ENCODE results near the gene ATP8A1. TPM values are rescaled to one million over a fixed set of nuclear protein-coding genes. Genes with fewer than 3 reads are reported as not detected.

ATP8A1 gene
- total RNA-seq, 1 experiment from 2014 or later, result 0.42 TPM

GRCh38 chr4:42600578-42600977 is 56.3 kb downstream of the ATP8A1 start:
- DNase-seq (ENCODE audit: low read depth in 1 of 2, low spot score in 2 of 2), result no peak
- H3K9me3 ChIP-seq (replicated peaks), result no peaks in the 10 kb centered on the region
- H3K27ac ChIP-seq, result no peak overlapping the region
- H3K4me1 ChIP-seq (replicated peaks), result no peaks in the 10 kb centered on the region
- H3K4me3 ChIP-seq, result no peak overlapping the region
- no peaks in the 10 kb centered on the region for H3K27me3 ChIP-seq (replicated peaks)
- H3K36me3 ChIP-seq, result no peaks in the 10 kb centered on the region

- no peak for DNase-seq (ENCODE audit: low read depth in 1 of 2, low spot score in 2 of 2)
- Histone ChIP-seq H3K9me3 (replicated peaks) (no peaks in the 10 kb centered on the region), H3K27ac (no peak overlapping the region), H3K4me1 (replicated peaks) (no peaks in the 10 kb centered on the region), H3K4me3 (no peak overlapping the region), H3K27me3 (replicated peaks) (no peaks in the 10 kb centered on the region), H3K36me3 (no peaks in the 10 kb centered on the region)
Observed at GRCh38 chr4:42596918-42597317, 60.0 kb downstream of the ATP8A1 start.

GRCh38 chr4:42594888-42595287 is 62.0 kb downstream of the ATP8A1 start:
- H3K9me3 ChIP-seq (replicated peaks), result no peaks in the 10 kb centered on the region
- H3K27ac ChIP-seq, result no peak overlapping the region
- no peaks in the 10 kb centered on the region for H3K27me3 ChIP-seq (replicated peaks)
- no peak overlapping the region for H3K4me3 ChIP-seq
- no peaks in the 10 kb centered on the region for H3K4me1 ChIP-seq (replicated peaks)
- no peaks in the 10 kb centered on the region for H3K36me3 ChIP-seq
- no peak for DNase-seq (ENCODE audit: low read depth in 1 of 2, low spot score in 2 of 2)

GRCh38 chr4:42588909-42589308 is 68.0 kb downstream of the ATP8A1 start:
- Histone ChIP-seq H3K27me3 (replicated peaks) (no peaks in the 10 kb centered on the region), H3K9me3 (replicated peaks) (no peaks in the 10 kb centered on the region), H3K27ac (no peak overlapping the region), H3K36me3 (no peaks in the 10 kb centered on the region), H3K4me1 (replicated peaks) (no peaks in the 10 kb centered on the region), H3K4me3 (no peak overlapping the region)
- no peak for DNase-seq (ENCODE audit: low read depth in 1 of 2, low spot score in 2 of 2)

GRCh38 chr4:42586775-42587174 is 70.1 kb downstream of the ATP8A1 start:
- no peak overlapping the region for H3K27ac ChIP-seq
- no peak overlapping the region for H3K4me3 ChIP-seq
- H3K27me3 ChIP-seq (replicated peaks), result no peaks in the 10 kb centered on the region
- H3K4me1 ChIP-seq (replicated peaks), result no peaks in the 10 kb centered on the region
- no peak for DNase-seq (ENCODE audit: low read depth in 1 of 2, low spot score in 2 of 2)
- H3K9me3 ChIP-seq (replicated peaks), result no peaks in the 10 kb centered on the region
- H3K36me3 ChIP-seq, result no peaks in the 10 kb centered on the region

GRCh38 chr4:42579903-42580302 is 77.0 kb downstream of the ATP8A1 start:
- Histone ChIP-seq H3K27me3 (replicated peaks) (no peaks in the 10 kb centered on the region), H3K9me3 (replicated peaks) (no peaks in the 10 kb centered on the region), H3K4me3 (no peak overlapping the region), H3K27ac (no peak overlapping the region), H3K36me3 (no peaks in the 10 kb centered on the region), H3K4me1 (replicated peaks) (no peaks in the 10 kb centered on the region)
- no peak for DNase-seq (ENCODE audit: low read depth in 1 of 2, low spot score in 2 of 2)

GRCh38 chr4:42578187-42578586 is 78.7 kb downstream of the ATP8A1 start:
- Histone ChIP-seq H3K36me3 (no peaks in the 10 kb centered on the region), H3K4me3 (no peak overlapping the region), H3K4me1 (replicated peaks) (no peaks in the 10 kb centered on the region), H3K27me3 (replicated peaks) (no peaks in the 10 kb centered on the region), H3K9me3 (replicated peaks) (no peaks in the 10 kb centered on the region), H3K27ac (no peak overlapping the region)
- no peak for DNase-seq (ENCODE audit: low read depth in 1 of 2, low spot score in 2 of 2)

GRCh38 chr4:42574870-42575430 is 82.0 kb downstream of the ATP8A1 start:
- Histone ChIP-seq H3K27ac (no peak overlapping the region), H3K4me1 (replicated peaks) (no peaks in the 10 kb centered on the region), H3K9me3 (replicated peaks) (no peaks in the 10 kb centered on the region), H3K4me3 (no peak overlapping the region), H3K27me3 (replicated peaks) (no peaks in the 10 kb centered on the region), H3K36me3 (no peaks in the 10 kb centered on the region)
- DNase-seq (ENCODE audit: low read depth in 1 of 2, low spot score in 2 of 2), result no peak

GRCh38 chr4:42573249-42573648 is 83.7 kb downstream of the ATP8A1 start:
- DNase-seq (ENCODE audit: low read depth in 1 of 2, low spot score in 2 of 2), result no peak
- Histone ChIP-seq H3K9me3 (replicated peaks) (no peaks in the 10 kb centered on the region), H3K4me1 (replicated peaks) (no peaks in the 10 kb centered on the region), H3K4me3 (no peak overlapping the region), H3K27me3 (replicated peaks) (no peaks in the 10 kb centered on the region), H3K36me3 (no peaks in the 10 kb centered on the region), H3K27ac (no peak overlapping the region)

- no peaks in the 10 kb centered on the region for H3K36me3 ChIP-seq
- H3K27ac ChIP-seq, result no peak overlapping the region
- no peaks in the 10 kb centered on the region for H3K4me1 ChIP-seq (replicated peaks)
- H3K4me3 ChIP-seq, result no peak overlapping the region
- no peaks in the 10 kb centered on the region for H3K27me3 ChIP-seq (replicated peaks)
- no peaks in the 10 kb centered on the region for H3K9me3 ChIP-seq (replicated peaks)
- no peak for DNase-seq (ENCODE audit: low read depth in 1 of 2, low spot score in 2 of 2)
Observed at GRCh38 chr4:42570221-42570620, 86.7 kb downstream of the ATP8A1 start.

GRCh38 chr4:42568610-42569207 is 88.2 kb downstream of the ATP8A1 start:
- no peak for DNase-seq (ENCODE audit: low read depth in 1 of 2, low spot score in 2 of 2)
- Histone ChIP-seq H3K27me3 (replicated peaks) (no peaks in the 10 kb centered on the region), H3K36me3 (no peaks in the 10 kb centered on the region), H3K4me3 (no peak overlapping the region), H3K27ac (no peak overlapping the region), H3K9me3 (replicated peaks) (no peaks in the 10 kb centered on the region), H3K4me1 (replicated peaks) (no peaks in the 10 kb centered on the region)

- H3K9me3 ChIP-seq (replicated peaks), result no peaks in the 10 kb centered on the region
- H3K4me1 ChIP-seq (replicated peaks), result no peaks in the 10 kb centered on the region
- H3K27me3 ChIP-seq (replicated peaks), result no peaks in the 10 kb centered on the region
- DNase-seq (ENCODE audit: low read depth in 1 of 2, low spot score in 2 of 2), result no peak
- H3K36me3 ChIP-seq, result no peaks in the 10 kb centered on the region
- H3K27ac ChIP-seq, result no peak overlapping the region
- H3K4me3 ChIP-seq, result no peak overlapping the region
Observed at GRCh38 chr4:42566835-42567234, 90.1 kb downstream of the ATP8A1 start.

- no peaks in the 10 kb centered on the region for H3K36me3 ChIP-seq
- no peak overlapping the region for H3K27ac ChIP-seq
- no peaks in the 10 kb centered on the region for H3K9me3 ChIP-seq (replicated peaks)
- no peaks in the 10 kb centered on the region for H3K27me3 ChIP-seq (replicated peaks)
- H3K4me1 ChIP-seq (replicated peaks), result no peaks in the 10 kb centered on the region
- DNase-seq (ENCODE audit: low read depth in 1 of 2, low spot score in 2 of 2), result no peak
- H3K4me3 ChIP-seq, result no peak overlapping the region
Observed at GRCh38 chr4:42562016-42562415, 94.9 kb downstream of the ATP8A1 start.

GRCh38 chr4:42561031-42561430 is 95.9 kb downstream of the ATP8A1 start:
- H3K27ac ChIP-seq, result no peak overlapping the region
- no peaks in the 10 kb centered on the region for H3K4me1 ChIP-seq (replicated peaks)
- H3K4me3 ChIP-seq, result no peak overlapping the region
- no peaks in the 10 kb centered on the region for H3K36me3 ChIP-seq
- H3K27me3 ChIP-seq (replicated peaks), result no peaks in the 10 kb centered on the region
- no peak for DNase-seq (ENCODE audit: low read depth in 1 of 2, low spot score in 2 of 2)
- H3K9me3 ChIP-seq (replicated peaks), result no peaks in the 10 kb centered on the region

GRCh38 chr4:42560467-42560861 is 96.4 kb downstream of the ATP8A1 start:
- Histone ChIP-seq H3K36me3 (no peaks in the 10 kb centered on the region), H3K9me3 (replicated peaks) (no peaks in the 10 kb centered on the region), H3K4me1 (replicated peaks) (no peaks in the 10 kb centered on the region), H3K4me3 (no peak overlapping the region), H3K27ac (no peak overlapping the region), H3K27me3 (replicated peaks) (no peaks in the 10 kb centered on the region)
- DNase-seq (ENCODE audit: low read depth in 1 of 2, low spot score in 2 of 2), result no peak

All from SJSA1 (cell line).